ENCODE results near the gene DYNLT4. TPM values are rescaled to one million over a fixed set of nuclear protein-coding genes. Genes with fewer than 3 reads are reported as not detected.

The DYNLT4 gene
- total RNA-seq, 4 donors from 2014 or later = 0.67 to 1.0 TPM; not detected in 2

- no peaks in the 10 kb centered on the region for H3K9me3 ChIP-seq
- no peak for TF ChIP-seq POLR2A (IDR thresholded peaks at IDR 0.05)
- no peak for TF ChIP-seq CTCF (IDR thresholded peaks at IDR 0.05)
- no peak for DNase-seq
- H3K27ac ChIP-seq = no peak overlapping the region
- 72 to 80% methylated on average over 7 of the region's 7 CpGs for WGBS, 2 donors
- H3K4me3 ChIP-seq (replicated peaks in 1 of 3) = no peak overlapping the region
- peaks cover 0 to 14% of the 10 kb centered on the region in 2 donors for H3K4me1 ChIP-seq
- intact Hi-C loops (cut with DNase I) = no loop called here
- no peaks in the 10 kb centered on the region for H3K36me3 ChIP-seq
- H3K27me3 ChIP-seq = no peaks in the 10 kb centered on the region
Measured at GRCh38 chr1:44790968-44791801, 16.0 kb downstream of the DYNLT4 start.

DNA sequence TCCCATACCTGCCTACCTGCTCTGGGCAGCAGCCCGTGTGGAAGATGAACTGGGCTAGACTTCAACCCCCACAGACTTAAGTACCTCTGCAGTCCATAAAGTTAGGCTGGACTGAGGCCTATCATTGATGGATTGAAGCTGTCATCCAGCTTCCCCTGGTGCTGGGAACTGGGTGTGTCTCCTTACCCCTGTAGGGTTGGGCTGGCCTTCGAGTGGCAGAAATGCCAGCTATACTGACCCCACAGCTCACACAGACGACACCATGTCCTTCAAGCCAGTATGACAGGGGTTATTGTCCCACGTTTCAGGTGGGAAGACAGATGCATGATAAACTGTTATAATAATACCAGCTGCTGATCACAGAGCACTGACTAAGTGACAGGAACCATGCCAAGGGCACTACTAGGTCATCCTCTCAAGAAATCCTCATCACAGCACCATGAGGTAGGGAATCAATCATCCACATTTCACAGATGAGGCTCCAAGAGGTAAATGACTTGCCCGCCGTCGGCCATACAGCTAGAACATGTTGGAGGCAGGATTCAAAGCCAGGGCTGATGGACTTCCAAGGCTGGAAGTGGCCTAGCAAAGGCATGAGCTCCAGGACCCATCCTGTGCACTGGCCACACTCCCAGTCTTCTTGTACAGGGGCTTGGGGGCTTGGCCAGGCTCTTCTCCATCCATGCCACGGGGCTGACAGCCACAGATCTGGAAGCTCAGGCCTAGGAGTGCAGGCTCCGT, 18.9 kb downstream of the DYNLT4 start, which contains the start of gene BEST4:
BEST4 (minus strand) TSS at position 51 of the 741 bp plus-strand sequence. CDS start 465 bp downstream, outside the sequence.
- DNase-seq = no peak
- Histone ChIP-seq H3K27me3 (no peaks in the 10 kb centered on the region), H3K4me3 (replicated peaks in 1 of 3) (no peak within 1 kb of the TSS), H3K9me3 (no peaks in the 10 kb centered on the region), H3K27ac (no peak within 1 kb of the TSS), H3K36me3 (no peaks in the 10 kb centered on the region), H3K4me1 (peaks cover 18 to 34% of the 10 kb centered on the region in 2 donors)
- 88 to 90% methylated on average over 6 to 9 of the region's 9 CpGs for WGBS, 2 donors
- intact Hi-C loops (cut with DNase I) = loop anchor here (5.0 to 10.0 kb wide), 2 partner anchors 49 to 63 kb away; no protein-coding TSS in a partner anchor
- TF ChIP-seq CTCF (IDR thresholded peaks at IDR 0.05) (no peak), POLR2A (IDR thresholded peaks at IDR 0.05) (no peak)

GRCh38 chr1:44787506-44787905, 19.6 kb downstream of the DYNLT4 start:
- Histone ChIP-seq H3K36me3 (no peaks in the 10 kb centered on the region), H3K9me3 (no peaks in the 10 kb centered on the region), H3K4me3 (replicated peaks in 1 of 3) (no peak overlapping the region), H3K27me3 (no peaks in the 10 kb centered on the region), H3K27ac (no peak overlapping the region), H3K4me1 (peaks cover 18 to 31% of the 10 kb centered on the region in 2 donors)
- DNase-seq = no peak
- intact Hi-C loops (cut with DNase I) = loop anchor here (5.0 to 10.0 kb wide), 2 partner anchors 50 to 63 kb away; no protein-coding TSS in a partner anchor
- WGBS, 2 donors = 87 to 96% methylated on average over 7 to 9 of the region's 10 CpGs
- TF ChIP-seq CTCF (IDR thresholded peaks at IDR 0.05) (no peak), POLR2A (IDR thresholded peaks at IDR 0.05) (no peak)

- Histone ChIP-seq H3K4me3 (replicated peaks in 1 of 3) (peak overlapping the region in 1 of 3 donors; percentile 33), H3K4me1 (peaks cover 18 to 31% of the 10 kb centered on the region in 2 donors), H3K36me3 (no peaks in the 10 kb centered on the region), H3K9me3 (no peaks in the 10 kb centered on the region), H3K27ac (peak overlapping the region; percentile 69 to 77 (median 73)), H3K27me3 (no peaks in the 10 kb centered on the region)
- WGBS, 2 donors = 86 to 89% methylated on average over 8 to 9 of the region's 9 CpGs
- no peak for TF ChIP-seq CTCF (IDR thresholded peaks at IDR 0.05)
- TF ChIP-seq POLR2A (IDR thresholded peaks at IDR 0.05) = no peak
- no peak for DNase-seq
- intact Hi-C loops (cut with DNase I) = loop anchor here (5.0 to 10.0 kb wide), 2 partner anchors 50 to 62 kb away; no protein-coding TSS in a partner anchor
Measured at GRCh38 chr1:44786841-44787426, 20.2 kb downstream of the DYNLT4 start.

Measured in thyroid gland (tissue), 4 donors.